Memory B cell (primary cell): Measurements from ENCODE around the gene FCGR3A.
"Not testable (repeated sequence)": the region's sequence is repeated elsewhere in the genome, so short reads cannot be mapped to it uniquely, and the experiment has no call there.

Experiments used
- ATAC-seq: fragments of 150-1000 bp; cut with Tn5 transposase; 2 replicates; pipeline ENCODE4 v1.10.0; 2021; ENCODE audit warnings: low read depth, mild to moderate bottlenecking, moderate library complexity
- DNase-seq, 2 donors: peaks; one replicate each; pipeline ENCODE4 v3.0.0; 2022; ENCODE audit warnings: low spot score in 2 of 2
- H3K27ac Mint-ChIP-seq: one replicate; pipeline ENCODE4 v1.8.0; 2022; ENCODE audit warnings: mild to moderate bottlenecking, moderate library complexity, mixed read lengths
- H3K27me3 Mint-ChIP-seq: one replicate; pipeline ENCODE4 v1.8.0; 2022; ENCODE audit warnings: mixed read lengths
- H3K36me3 Mint-ChIP-seq: one replicate; pipeline ENCODE4 v1.8.0; 2022; ENCODE audit warnings: mild to moderate bottlenecking, mixed read lengths
- H3K4me1 Mint-ChIP-seq: one replicate; pipeline ENCODE4 v1.8.0; 2022; ENCODE audit warnings: mixed read lengths
- H3K4me3 Mint-ChIP-seq: one replicate; pipeline ENCODE4 v1.8.0; 2022; ENCODE audit warnings: mild to moderate bottlenecking, moderate library complexity, mixed read lengths
- H3K9me3 Mint-ChIP-seq: one replicate; pipeline ENCODE4 v1.8.0; 2022; ENCODE audit warnings: mixed read lengths

Gene FCGR3A

DNA sequence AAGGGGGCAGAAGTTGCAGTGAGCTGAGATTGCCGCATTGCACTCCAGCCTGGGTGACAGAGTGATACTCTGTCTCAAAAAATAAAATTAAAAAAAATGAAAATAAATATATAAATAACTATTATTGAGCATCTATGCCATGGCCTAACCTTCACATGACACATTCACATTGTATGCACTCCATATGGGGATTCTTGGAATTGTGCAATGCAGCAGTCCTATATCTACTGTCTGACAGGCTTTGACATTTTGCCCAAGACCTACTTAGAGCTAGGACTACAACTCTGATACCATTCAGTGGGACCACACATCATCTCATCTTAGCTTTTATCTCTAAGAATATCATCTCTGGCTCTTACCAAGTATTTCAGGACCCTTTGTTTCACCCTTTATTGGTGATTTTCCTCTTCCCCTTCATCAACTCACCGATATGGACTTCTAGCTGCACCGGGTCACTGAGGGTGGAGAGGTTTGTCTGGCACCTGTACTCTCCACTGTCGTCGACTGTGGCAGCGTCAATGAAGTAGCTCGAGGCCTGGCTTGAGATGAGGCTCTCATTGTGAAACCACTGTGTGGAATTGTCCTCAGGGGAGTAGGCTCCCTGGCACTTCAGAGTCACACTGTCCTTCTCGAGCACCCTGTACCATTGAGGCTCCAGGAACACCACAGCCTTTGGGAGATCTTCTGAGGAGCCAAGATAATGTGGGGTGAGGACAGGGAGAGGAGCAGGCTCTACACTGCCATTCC, 1.4 kb downstream of the FCGR3A start:
- H3K36me3 Mint-ChIP-seq, H3K4me1 Mint-ChIP-seq, H3K27me3 Mint-ChIP-seq, ATAC-seq, H3K9me3 Mint-ChIP-seq, H3K4me3 Mint-ChIP-seq, H3K27ac Mint-ChIP-seq, DNase-seq: not testable (repeated sequence)

DNA sequence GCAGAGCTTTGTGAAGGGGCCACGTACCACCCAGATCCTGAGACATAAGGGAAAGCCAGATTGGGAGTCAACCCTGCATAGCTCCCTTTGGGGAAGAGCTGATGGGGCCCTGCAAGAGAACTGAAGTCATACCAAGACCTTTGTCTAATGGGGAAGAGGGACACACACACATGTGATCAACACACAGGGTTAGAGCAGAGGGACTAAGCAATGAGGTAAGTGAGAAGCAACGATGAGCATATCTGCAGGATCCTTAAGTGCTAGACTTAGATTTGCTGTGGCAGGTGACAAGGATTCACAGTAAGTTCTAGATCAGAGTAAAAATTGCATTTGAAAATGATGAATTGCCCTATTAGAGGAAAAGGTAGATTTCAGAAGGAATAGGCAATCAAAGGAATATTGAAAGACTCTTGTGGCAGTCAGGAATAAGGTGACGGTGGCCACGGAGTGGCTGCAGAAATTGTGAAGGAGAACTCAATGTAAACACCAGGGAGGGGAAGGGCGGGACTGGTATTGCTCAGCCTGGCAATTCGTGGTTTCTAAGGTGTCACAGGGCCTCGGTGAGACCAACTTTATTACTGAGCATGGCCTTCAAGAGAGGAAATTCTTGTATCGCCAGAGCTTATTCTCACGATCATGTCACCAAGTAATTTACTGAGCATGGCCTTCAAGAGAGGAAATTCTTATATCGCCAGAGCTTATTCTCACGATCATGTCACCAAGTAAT, 4.5 kb downstream of the FCGR3A start:
- not testable (repeated sequence) for H3K27me3 Mint-ChIP-seq, H3K9me3 Mint-ChIP-seq, DNase-seq, H3K36me3 Mint-ChIP-seq
- H3K4me1 Mint-ChIP-seq, result peaks cover 24% of the 10 kb centered on the region
- ATAC-seq, result peak; percentile 27
- H3K27ac Mint-ChIP-seq, result peak overlapping the region; percentile 60
- peak overlapping the region; percentile 45 for H3K4me3 Mint-ChIP-seq

DNA sequence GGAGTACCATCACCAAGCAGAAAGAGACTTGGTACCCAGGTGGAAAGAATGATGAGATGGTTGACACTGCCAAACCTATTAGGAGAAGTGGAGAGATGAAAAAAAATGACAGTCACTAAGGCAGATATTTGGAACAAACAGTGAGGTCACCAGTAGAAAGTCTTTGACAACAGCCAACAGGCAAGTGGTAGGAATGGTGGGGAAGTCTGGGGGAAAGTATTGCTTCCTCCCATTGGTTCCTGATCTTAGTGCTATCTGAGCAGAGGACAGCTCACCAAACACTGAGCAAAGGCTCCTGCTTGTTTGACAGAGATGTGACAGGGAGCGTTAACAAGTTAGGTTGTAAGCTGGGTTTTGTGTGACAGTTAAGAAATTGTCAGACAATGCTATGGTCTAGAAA, 6.5 kb downstream of the FCGR3A start:
- peaks cover 31% of the 10 kb centered on the region for H3K4me1 Mint-ChIP-seq
- H3K36me3 Mint-ChIP-seq, ATAC-seq, H3K4me3 Mint-ChIP-seq, DNase-seq, H3K27ac Mint-ChIP-seq, H3K9me3 Mint-ChIP-seq, H3K27me3 Mint-ChIP-seq: not testable (repeated sequence)

GRCh38 chr1:161542091-161542559, 7.5 kb downstream of the FCGR3A start:
- H3K9me3 Mint-ChIP-seq, H3K36me3 Mint-ChIP-seq, H3K27me3 Mint-ChIP-seq, H3K4me3 Mint-ChIP-seq, DNase-seq, ATAC-seq: not testable (repeated sequence)
- H3K27ac Mint-ChIP-seq, result peak overlapping the region; percentile 48
- H3K4me1 Mint-ChIP-seq, result peaks cover 31% of the 10 kb centered on the region

DNA sequence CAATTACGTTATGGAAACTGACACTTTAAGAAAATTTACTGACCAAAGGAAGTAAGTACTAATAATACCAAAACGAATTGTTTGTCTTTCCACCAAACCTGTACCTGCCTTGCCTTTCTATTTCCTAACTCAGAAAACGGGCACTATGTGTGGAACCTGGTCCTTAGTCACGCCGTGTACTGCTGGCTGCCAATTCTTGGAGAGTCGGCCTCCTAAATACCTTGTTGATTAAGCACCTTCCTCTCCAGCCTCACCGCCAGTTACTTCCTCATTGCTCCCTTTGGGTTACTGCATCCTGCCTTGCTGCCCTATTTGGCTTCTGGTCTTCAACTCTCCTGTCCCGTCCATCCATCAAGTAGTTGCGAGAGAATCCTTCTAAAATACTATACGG, 9.1 kb downstream of the FCGR3A start:
- H3K4me1 Mint-ChIP-seq, result peaks cover 31% of the 10 kb centered on the region
- ATAC-seq, result peak; percentile 30

GRCh38 chr1:161539731-161540569, 9.7 kb downstream of the FCGR3A start:
- H3K9me3 Mint-ChIP-seq, H3K36me3 Mint-ChIP-seq, H3K27me3 Mint-ChIP-seq: not testable (repeated sequence)
- peaks cover 27% of the 10 kb centered on the region for H3K4me1 Mint-ChIP-seq
- DNase-seq (peak; percentile 89 to 92), ATAC-seq (peak; percentile 70)
- peak overlapping the region; percentile 99 for H3K27ac Mint-ChIP-seq
- peak overlapping the region; percentile 94 for H3K4me3 Mint-ChIP-seq

More for the DNA sequence above, 9.1 kb downstream of the FCGR3A start:
- not testable (repeated sequence) for DNase-seq, H3K27me3 Mint-ChIP-seq, H3K9me3 Mint-ChIP-seq, H3K36me3 Mint-ChIP-seq
- H3K27ac Mint-ChIP-seq, result peak overlapping the region; percentile 99
- peak overlapping the region; percentile 94 for H3K4me3 Mint-ChIP-seq

- peaks cover 27% of the 10 kb centered on the region for H3K4me1 Mint-ChIP-seq
- not testable (repeated sequence) for H3K27ac Mint-ChIP-seq, DNase-seq, ATAC-seq, H3K27me3 Mint-ChIP-seq, H3K9me3 Mint-ChIP-seq, H3K36me3 Mint-ChIP-seq
- peak overlapping the region; percentile 94 for H3K4me3 Mint-ChIP-seq
These were observed 10.6 kb downstream of the FCGR3A start for GRCh38 chr1:161538925-161539479.

- H3K27ac Mint-ChIP-seq, H3K27me3 Mint-ChIP-seq, ATAC-seq, H3K36me3 Mint-ChIP-seq, H3K4me3 Mint-ChIP-seq, H3K9me3 Mint-ChIP-seq, DNase-seq: not testable (repeated sequence)
- peaks cover 23% of the 10 kb centered on the region for H3K4me1 Mint-ChIP-seq
These were observed 12.4 kb downstream of the FCGR3A start for GRCh38 chr1:161537068-161537669.

DNA sequence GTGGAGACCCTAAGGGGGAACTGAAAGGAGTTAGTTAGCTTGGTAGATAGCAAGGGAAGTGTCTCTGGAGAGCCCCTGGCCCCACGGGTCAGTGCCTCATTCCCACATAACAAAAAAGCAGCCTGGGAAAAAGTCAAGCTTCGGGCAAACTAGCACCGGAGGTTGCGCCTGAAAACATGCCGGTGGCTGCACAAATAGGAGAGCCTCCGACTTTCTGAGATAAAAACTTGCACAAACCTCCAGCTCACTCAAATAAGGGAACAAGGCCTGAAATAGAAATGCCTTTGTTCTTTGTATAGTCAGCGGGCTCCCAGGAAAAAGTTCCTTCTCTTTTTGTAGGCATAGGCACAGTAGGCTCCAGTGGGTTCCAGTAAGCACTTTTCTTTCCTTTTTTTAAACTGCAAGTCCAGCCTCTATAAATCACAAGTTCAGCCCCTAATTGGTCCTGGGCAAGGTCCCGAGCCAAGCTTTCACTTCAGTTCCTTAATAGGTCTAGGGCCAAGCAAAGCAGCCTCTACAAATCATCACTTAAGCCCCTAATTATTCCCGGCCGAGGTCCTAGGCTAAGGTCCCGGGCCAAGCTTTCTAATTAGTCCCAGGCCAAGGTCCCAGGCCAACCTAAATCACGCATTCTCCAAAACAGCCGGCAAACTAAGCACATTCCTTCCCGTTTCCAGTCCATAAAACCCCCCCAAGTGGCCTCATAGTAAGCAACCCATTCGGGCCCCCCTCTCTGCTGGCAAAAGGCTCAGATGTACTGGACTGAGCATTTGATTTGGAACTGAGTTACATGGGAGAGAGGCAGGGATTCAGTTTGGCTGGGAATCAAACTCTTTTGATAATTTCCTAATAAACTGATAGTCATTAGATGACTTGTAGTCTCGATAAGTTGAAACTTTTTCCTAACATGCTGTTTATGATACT, 16.7 kb downstream of the FCGR3A start:
- not testable (repeated sequence) for H3K4me1 Mint-ChIP-seq, H3K36me3 Mint-ChIP-seq, H3K9me3 Mint-ChIP-seq, DNase-seq, H3K27me3 Mint-ChIP-seq, ATAC-seq, H3K27ac Mint-ChIP-seq
- peak overlapping the region; percentile 12 for H3K4me3 Mint-ChIP-seq

DNA sequence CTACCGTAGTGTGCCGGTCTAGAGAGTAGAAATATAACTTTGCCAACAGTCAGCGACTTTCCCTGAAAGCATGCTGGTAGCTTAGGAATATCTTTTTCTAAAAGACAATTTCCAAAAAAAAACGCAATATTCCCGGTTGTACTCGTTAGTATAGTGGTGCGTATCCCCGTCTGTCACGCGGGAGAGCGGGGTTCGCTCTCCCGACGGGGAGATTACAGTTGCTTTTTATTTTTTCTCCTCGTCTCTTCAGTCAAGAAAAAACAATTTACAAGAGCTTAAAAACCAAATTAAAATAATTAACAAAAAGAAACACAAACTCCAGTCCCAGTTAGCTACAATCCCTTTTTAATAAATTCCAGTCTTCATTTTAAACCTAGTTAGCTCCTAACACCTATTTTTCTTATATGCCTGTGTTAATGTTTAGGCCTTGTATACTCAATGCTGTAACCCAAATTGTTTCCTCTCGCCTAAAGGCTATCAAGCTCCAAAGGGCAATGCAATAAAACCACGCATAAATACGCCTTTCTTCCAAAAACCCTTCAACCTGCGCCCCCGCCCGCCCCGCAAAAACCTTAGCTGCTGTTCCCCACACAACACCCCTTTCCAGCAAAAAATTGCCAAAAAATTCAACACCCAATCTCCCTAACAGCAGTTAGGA, 17.5 kb downstream of the FCGR3A start:
- Mint-ChIP-seq H3K36me3 (no peaks in the 10 kb centered on the region), H3K4me1 (peaks cover 6% of the 10 kb centered on the region), H3K27me3 (no peaks in the 10 kb centered on the region), H3K27ac (no peak overlapping the region), H3K4me3 (peak overlapping the region; percentile 12), H3K9me3 (no peaks in the 10 kb centered on the region)
- DNase-seq, result no peak
- no peak for ATAC-seq

DNA sequence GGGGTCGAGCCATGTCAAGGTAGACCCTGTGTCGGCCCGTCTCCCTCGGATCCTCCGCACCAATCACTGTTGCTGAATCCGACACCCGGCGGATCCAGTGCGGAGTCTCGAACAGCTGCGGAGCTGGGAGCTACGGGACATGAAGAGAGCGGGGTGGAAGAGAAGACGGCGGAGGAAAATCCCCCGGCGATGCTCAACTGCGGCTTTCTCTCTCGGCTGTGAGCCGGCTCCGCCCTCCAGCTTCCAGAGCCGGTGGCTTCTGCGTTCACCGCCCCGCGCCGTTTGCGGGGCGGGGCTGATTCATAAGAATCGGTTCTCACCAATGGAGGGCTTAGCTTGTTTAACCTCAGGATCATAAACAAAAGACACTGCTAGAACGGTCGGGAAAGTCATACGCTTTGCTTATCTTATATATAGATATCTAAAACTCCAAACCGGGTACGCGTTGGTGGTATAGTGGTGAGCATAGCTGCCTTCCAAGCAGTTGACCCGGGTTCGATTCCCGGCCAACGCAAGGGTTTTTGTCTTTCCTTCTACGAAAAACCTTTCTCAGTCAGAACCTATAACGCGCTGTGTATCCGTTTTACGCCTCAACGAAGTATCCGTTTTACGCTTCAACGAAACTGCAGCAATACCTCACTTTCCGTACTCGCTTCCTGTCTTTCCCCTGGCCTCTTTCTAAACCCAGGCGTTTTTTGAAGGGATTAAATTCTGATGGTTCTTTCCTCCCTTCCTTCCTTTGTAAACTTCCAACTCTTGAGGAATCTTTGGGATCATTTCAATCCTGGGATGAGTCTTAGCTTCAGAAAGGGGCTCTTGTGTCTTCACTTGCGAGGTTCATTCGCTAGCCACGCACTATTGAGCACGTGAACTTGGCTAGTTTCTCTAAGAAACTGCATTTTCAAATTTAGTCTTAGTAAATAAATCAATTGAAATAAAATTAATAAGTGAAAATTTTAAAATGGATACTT, 18.7 kb downstream of the FCGR3A start:
- H3K9me3 Mint-ChIP-seq, H3K36me3 Mint-ChIP-seq, H3K27me3 Mint-ChIP-seq, H3K4me1 Mint-ChIP-seq: not testable (repeated sequence)
- Mint-ChIP-seq H3K4me3 (peak overlapping the region; percentile 89), H3K27ac (peak overlapping the region; percentile 99)
- DNase-seq (peak; percentile 73 to 82), ATAC-seq (peak; percentile 78)
